ENCODE data around the gene DEAF1. TPM values are rescaled to one million over a fixed set of nuclear protein-coding genes. Genes with fewer than 3 reads are reported as not detected.

DEAF1 gene
- total RNA-seq, 1 donor from 2014 or later, result 48.1 TPM

DNA sequence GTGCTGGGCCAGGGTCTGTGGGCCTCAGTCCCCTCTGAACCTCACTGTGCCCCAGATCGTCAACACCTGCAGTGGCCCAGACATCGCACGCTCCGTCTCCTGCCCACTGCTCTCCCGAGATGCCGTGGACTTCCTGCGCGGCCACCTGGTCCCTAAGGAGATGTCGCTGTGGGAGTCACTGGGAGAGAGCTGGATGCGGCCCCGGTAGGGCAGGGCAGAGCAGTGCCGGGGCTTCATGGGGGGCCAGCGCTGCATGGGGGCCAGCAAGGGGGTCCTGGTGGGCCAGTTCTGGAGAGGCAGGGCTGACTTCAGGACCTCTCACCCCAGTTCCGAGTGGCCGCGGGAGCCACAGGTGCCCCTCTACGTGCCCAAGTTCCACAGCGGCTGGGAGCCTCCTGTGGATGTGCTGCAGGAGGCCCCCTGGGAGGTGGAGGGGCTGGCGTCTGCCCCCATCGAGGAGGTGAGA lies 27.4 kb upstream of the DEAF1 start:
- Mint-ChIP-seq H3K36me3 (no peaks in the 10 kb centered on the region), H3K9me3 (no peaks in the 10 kb centered on the region), H3K27me3 (peaks cover 32% of the 10 kb centered on the region), H3K27ac (no peak overlapping the region), H3K4me3 (no peak overlapping the region), H3K4me1 (ENCODE audit: unreplicated experiment) (peaks cover 9% of the 10 kb centered on the region)
- DNase-seq (ENCODE audit: extremely low spot score, unreplicated experiment), result no peak
- TF ChIP-seq, protein P1, sequence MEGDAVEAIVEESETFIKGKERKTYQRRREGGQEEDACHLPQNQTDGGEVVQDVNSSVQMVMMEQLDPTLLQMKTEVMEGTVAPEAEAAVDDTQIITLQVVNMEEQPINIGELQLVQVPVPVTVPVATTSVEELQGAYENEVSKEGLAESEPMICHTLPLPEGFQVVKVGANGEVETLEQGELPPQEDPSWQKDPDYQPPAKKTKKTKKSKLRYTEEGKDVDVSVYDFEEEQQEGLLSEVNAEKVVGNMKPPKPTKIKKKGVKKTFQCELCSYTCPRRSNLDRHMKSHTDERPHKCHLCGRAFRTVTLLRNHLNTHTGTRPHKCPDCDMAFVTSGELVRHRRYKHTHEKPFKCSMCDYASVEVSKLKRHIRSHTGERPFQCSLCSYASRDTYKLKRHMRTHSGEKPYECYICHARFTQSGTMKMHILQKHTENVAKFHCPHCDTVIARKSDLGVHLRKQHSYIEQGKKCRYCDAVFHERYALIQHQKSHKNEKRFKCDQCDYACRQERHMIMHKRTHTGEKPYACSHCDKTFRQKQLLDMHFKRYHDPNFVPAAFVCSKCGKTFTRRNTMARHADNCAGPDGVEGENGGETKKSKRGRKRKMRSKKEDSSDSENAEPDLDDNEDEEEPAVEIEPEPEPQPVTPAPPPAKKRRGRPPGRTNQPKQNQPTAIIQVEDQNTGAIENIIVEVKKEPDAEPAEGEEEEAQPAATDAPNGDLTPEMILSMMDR (conservative IDR thresholded peaks at IDR 0.05), result no peak

DNA sequence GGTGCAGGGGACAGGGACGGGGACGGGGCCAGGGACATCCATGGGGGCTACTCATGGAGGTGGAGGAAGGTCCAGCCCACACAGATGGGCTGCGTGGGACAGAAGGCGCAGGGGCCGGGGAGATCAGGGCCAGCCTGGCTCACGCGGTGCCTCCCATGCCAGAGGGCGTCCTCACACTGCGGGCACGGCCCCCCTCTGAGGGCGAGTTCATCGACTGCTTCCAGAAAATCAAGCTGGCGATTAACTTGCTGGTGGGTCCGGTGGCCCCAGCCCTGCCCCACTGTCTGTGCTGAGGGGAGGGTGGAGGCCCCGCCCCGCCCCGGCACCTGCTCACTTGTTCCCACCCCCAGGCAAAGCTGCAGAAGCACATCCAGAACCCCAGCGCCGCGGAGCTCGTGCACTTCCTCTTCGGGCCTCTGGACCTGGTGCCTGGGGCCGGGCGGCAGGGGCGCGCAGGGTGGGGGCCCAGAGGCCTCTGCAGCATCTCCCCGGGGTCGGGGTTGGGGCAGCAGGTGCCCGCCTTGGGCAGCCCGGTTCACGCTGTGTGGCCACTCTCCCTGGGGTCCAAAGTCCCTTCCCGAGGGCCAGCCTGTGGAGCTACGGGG lies 26.8 kb upstream of the DEAF1 start:
- DNase-seq (ENCODE audit: extremely low spot score, unreplicated experiment), result peak; percentile 70
- no peak overlapping the region for H3K4me3 Mint-ChIP-seq

DNA sequence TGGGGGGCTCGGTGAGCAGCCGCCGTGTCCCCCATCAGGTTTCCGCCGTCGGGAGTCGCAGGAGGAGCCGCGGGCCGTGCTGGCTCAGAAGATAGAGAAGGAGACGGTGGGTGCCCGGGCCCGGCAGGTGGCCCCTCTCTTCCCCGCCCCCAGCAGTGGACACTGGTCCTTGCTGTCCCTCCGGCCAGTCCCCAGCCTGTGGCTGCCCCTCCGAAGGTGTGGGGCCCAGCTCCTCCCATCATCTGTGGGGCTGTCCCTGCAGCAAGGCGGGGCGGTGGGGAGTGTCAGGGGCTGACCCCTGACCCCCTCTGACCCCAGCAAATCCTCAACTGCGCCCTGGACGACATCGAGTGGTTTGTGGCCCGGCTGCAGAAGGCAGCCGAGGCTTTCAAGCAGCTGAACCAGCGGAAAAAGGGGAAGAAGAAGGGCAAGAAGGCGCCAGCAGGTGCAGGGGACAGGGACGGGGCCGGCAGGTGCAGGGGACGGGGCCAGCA lies 26.3 kb upstream of the DEAF1 start:
- DNase-seq (ENCODE audit: extremely low spot score, unreplicated experiment), result no peak
- TF ChIP-seq, protein P1 (conservative IDR thresholded peaks at IDR 0.05), result no peak
- Mint-ChIP-seq H3K4me3 (no peak overlapping the region), H3K36me3 (peaks cover 4% of the 10 kb centered on the region), H3K27ac (no peak overlapping the region), H3K9me3 (no peaks in the 10 kb centered on the region), H3K4me1 (ENCODE audit: unreplicated experiment) (peaks cover 9% of the 10 kb centered on the region), H3K27me3 (peaks cover 30% of the 10 kb centered on the region)

More for the DNA sequence above, 26.8 kb upstream of the DEAF1 start:
- no peaks in the 10 kb centered on the region for H3K36me3 Mint-ChIP-seq
- H3K27me3 Mint-ChIP-seq, result peaks cover 32% of the 10 kb centered on the region
- no peaks in the 10 kb centered on the region for H3K9me3 Mint-ChIP-seq
- H3K4me1 Mint-ChIP-seq (ENCODE audit: unreplicated experiment), result peaks cover 9% of the 10 kb centered on the region
- no peak overlapping the region for H3K27ac Mint-ChIP-seq
- TF ChIP-seq, protein P1 (conservative IDR thresholded peaks at IDR 0.05), result no peak

DNA sequence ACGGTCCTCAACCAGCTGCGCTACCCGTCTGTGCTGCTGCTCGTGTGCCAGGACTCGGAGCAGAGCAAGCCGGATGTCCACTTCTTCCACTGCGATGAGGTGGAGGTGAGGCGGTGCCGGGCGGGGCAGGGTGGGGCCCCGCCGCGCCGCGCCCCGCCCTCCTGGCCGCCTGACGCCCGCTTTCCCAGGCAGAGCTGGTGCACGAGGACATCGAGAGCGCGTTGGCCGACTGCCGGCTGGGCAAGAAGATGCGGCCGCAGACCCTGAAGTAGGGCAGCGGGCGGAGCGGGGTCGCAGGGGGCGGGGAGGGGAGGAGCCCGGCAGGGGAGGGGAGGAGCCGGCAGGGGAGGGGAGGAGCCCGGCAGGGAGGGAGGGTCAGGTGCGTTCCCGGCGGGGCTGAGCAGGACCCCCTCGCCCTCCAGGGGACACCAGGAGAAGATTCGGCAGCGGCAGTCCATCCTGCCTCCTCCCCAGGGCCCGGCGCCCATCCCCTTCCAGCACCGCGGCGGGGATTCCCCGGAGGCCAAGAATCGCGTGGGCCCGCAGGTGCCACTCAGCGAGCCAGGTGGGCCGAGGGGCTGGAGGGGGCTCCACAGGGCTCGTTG lies 25.7 kb upstream of the DEAF1 start:
- Mint-ChIP-seq H3K27me3 (peaks cover 30% of the 10 kb centered on the region), H3K4me1 (ENCODE audit: unreplicated experiment) (peaks cover 9% of the 10 kb centered on the region), H3K36me3 (peaks cover 5% of the 10 kb centered on the region), H3K4me3 (no peak overlapping the region), H3K9me3 (no peaks in the 10 kb centered on the region), H3K27ac (no peak overlapping the region)
- TF ChIP-seq, protein P1 (conservative IDR thresholded peaks at IDR 0.05), result no peak
- DNase-seq (ENCODE audit: extremely low spot score, unreplicated experiment), result peak; percentile 72

DNA sequence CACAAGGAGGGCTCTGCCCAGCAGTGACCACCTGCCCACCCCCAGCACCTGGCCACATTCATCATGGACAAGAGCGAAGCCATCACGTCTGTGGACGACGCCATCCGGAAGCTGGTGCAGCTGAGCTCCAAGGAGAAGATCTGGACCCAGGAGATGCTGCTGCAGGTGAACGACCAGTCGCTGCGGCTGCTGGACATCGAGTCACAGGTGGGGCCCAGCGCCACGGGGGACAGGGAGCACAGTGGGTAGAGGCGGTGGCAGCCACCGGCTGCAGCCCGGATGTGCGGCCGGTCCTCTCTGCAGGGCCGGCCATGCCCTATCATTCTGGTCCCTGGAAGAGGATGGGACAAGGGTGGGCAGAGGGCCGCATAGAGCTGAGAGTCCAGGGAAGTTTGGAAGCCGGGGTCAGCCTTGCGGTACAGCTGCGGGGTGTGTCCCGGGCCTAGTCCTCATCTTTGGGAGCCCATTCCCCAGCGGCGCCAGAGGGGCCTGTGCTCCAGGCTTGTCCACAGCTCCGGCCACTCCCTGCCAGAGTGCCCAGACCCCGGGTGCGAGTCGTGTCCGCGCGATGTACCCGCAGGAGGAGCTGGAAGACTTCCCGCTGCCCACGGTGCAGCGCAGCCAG lies 25.1 kb upstream of the DEAF1 start:
- Mint-ChIP-seq H3K9me3 (no peaks in the 10 kb centered on the region), H3K36me3 (peaks cover 8% of the 10 kb centered on the region), H3K27ac (no peak overlapping the region), H3K27me3 (peaks cover 27% of the 10 kb centered on the region), H3K4me1 (ENCODE audit: unreplicated experiment) (peaks cover 12% of the 10 kb centered on the region), H3K4me3 (no peak overlapping the region)
- no peak for DNase-seq (ENCODE audit: extremely low spot score, unreplicated experiment)
- TF ChIP-seq, protein P1 (conservative IDR thresholded peaks at IDR 0.05), result no peak
